ENCODE measurements around the gene BBC3.

BBC3 gene

GRCh38 chr19:47230054-47230920 is 712 bp downstream of the BBC3 start:
- no peak for DNase-seq

- DNase-seq, result no peak
Measured at GRCh38 chr19:47229676-47230053, 1.3 kb downstream of the BBC3 start.

- DNase-seq, result no peak
Measured at GRCh38 chr19:47228937-47229675, 1.9 kb downstream of the BBC3 start.

- no peak for DNase-seq
Measured at GRCh38 chr19:47228168-47228936, 2.6 kb downstream of the BBC3 start.

GRCh38 chr19:47227352-47228167 is 3.4 kb downstream of the BBC3 start:
- DNase-seq, result no peak

- no peak for DNase-seq
Measured at GRCh38 chr19:47226426-47227351, 4.3 kb downstream of the BBC3 start.

GRCh38 chr19:47225746-47226425 is 5.1 kb downstream of the BBC3 start:
- peak; percentile 85 for DNase-seq

- no peak for DNase-seq
Measured at GRCh38 chr19:47221890-47222289, 9.1 kb downstream of the BBC3 start.

- no peak for DNase-seq
Measured at GRCh38 chr19:47221080-47221841, 9.7 kb downstream of the BBC3 start.

- no peak for DNase-seq
Measured at GRCh38 chr19:47215581-47215980, 15.4 kb downstream of the BBC3 start.

- DNase-seq, result peak; percentile 68
Measured at GRCh38 chr19:47210689-47211316, 20.2 kb downstream of the BBC3 start.

GRCh38 chr19:47210180-47210490 is 20.9 kb downstream of the BBC3 start:
- no peak for DNase-seq

- no peak for DNase-seq
Measured at GRCh38 chr19:47209319-47210179, 21.4 kb downstream of the BBC3 start.

- DNase-seq, result no peak
Measured at GRCh38 chr19:47203254-47203653, 27.7 kb downstream of the BBC3 start.

GRCh38 chr19:47200530-47200929 is 30.5 kb downstream of the BBC3 start:
- DNase-seq, result no peak

GRCh38 chr19:47197141-47197540 is 33.9 kb downstream of the BBC3 start:
- no peak for DNase-seq

- no peak for DNase-seq
Measured at GRCh38 chr19:47195434-47195833, 35.6 kb downstream of the BBC3 start.

GRCh38 chr19:47190167-47190727 is 40.8 kb downstream of the BBC3 start:
- DNase-seq, result no peak
